Ishikawa (cell line): Measurements from ENCODE around the gene SLC25A44.

Source experiments
- CEBPB ChIP-seq: IDR thresholded peaks from 2 replicates; pipeline ENCODE4 v1.6.1; 2012
- CREB1 ChIP-seq: IDR thresholded peaks from 2 replicates; pipeline ENCODE4 v1.6.1; 2012; ENCODE audit warnings: low read depth
- EGR1 ChIP-seq: IDR thresholded peaks from 2 replicates; pipeline ENCODE4 v1.6.1; 2012
- EP300 ChIP-seq: IDR thresholded peaks from 2 replicates; pipeline ENCODE4 v1.6.1; 2012; ENCODE audit warnings: borderline replicate concordance
- FOXM1 ChIP-seq: IDR thresholded peaks from 2 replicates; pipeline ENCODE4 v1.6.1; 2012; ENCODE audit warnings: low read depth, borderline replicate concordance
- NFIC ChIP-seq: IDR thresholded peaks from 2 replicates; pipeline ENCODE4 v1.6.1; 2012
- RAD21 ChIP-seq: IDR thresholded peaks from 2 replicates; pipeline ENCODE4 v1.6.1; 2012; ENCODE audit warnings: low read depth
- TAF1 ChIP-seq: IDR thresholded peaks from 2 replicates; pipeline ENCODE4 v1.6.1; 2012; ENCODE audit warnings: low read depth, mild to moderate bottlenecking
- TCF12 ChIP-seq: IDR thresholded peaks from 2 replicates; pipeline ENCODE4 v1.6.1; 2012; ENCODE audit warnings: low read depth
- TEAD4 ChIP-seq: IDR thresholded peaks from 2 replicates; pipeline ENCODE4 v1.6.1; 2012
- YY1 ChIP-seq: IDR thresholded peaks from 2 replicates; pipeline ENCODE4 v1.6.1; 2012; ENCODE audit warnings: low read depth
- ZBTB7A ChIP-seq: IDR thresholded peaks from 2 replicates; pipeline ENCODE4 v1.6.1; 2012; ENCODE audit warnings: low read depth
- TF ChIP-seq, protein P1 (sequence below): IDR thresholded peaks from 2 replicates; pipeline ENCODE4 v1.6.1; 2012
- TF ChIP-seq, protein P2 (sequence below): IDR thresholded peaks from 2 replicates; pipeline ENCODE4 v1.6.1; 2012
- TF ChIP-seq, protein P3 (sequence below): IDR thresholded peaks from 2 replicates; pipeline ENCODE4 v1.6.1; 2012; ENCODE audit warnings: low read depth, mild to moderate bottlenecking

The SLC25A44 gene

DNA sequence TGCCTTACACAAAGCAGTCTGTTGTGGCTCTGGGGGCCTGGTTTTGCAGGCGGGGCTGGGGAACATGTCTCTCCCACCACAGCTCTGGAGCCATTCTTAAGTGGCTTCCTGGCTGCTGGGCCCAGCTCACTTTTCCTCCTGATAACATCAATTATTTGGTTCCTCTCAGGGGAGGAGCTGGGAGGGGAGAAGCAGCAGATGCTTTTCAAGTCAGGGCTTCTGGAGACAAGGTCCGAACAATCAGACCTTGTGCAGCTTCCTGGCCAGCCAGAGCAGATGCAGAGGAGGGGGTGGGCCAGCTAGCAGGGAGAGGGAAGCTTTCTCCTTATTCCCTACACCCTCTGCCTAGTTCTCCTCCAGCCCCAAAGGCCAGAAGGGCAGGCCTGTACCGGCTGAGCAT, 57.6 kb downstream of the SLC25A44 start:
- TF ChIP-seq, protein P1, sequence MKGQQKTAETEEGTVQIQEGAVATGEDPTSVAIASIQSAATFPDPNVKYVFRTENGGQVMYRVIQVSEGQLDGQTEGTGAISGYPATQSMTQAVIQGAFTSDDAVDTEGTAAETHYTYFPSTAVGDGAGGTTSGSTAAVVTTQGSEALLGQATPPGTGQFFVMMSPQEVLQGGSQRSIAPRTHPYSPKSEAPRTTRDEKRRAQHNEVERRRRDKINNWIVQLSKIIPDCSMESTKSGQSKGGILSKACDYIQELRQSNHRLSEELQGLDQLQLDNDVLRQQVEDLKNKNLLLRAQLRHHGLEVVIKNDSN: no peak
- TF ChIP-seq, protein P2, sequence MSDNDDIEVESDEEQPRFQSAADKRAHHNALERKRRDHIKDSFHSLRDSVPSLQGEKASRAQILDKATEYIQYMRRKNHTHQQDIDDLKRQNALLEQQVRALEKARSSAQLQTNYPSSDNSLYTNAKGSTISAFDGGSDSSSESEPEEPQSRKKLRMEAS: no peak
- TF ChIP-seq, protein P3, sequence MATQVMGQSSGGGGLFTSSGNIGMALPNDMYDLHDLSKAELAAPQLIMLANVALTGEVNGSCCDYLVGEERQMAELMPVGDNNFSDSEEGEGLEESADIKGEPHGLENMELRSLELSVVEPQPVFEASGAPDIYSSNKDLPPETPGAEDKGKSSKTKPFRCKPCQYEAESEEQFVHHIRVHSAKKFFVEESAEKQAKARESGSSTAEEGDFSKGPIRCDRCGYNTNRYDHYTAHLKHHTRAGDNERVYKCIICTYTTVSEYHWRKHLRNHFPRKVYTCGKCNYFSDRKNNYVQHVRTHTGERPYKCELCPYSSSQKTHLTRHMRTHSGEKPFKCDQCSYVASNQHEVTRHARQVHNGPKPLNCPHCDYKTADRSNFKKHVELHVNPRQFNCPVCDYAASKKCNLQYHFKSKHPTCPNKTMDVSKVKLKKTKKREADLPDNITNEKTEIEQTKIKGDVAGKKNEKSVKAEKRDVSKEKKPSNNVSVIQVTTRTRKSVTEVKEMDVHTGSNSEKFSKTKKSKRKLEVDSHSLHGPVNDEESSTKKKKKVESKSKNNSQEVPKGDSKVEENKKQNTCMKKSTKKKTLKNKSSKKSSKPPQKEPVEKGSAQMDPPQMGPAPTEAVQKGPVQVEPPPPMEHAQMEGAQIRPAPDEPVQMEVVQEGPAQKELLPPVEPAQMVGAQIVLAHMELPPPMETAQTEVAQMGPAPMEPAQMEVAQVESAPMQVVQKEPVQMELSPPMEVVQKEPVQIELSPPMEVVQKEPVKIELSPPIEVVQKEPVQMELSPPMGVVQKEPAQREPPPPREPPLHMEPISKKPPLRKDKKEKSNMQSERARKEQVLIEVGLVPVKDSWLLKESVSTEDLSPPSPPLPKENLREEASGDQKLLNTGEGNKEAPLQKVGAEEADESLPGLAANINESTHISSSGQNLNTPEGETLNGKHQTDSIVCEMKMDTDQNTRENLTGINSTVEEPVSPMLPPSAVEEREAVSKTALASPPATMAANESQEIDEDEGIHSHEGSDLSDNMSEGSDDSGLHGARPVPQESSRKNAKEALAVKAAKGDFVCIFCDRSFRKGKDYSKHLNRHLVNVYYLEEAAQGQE: no peak
- TF ChIP-seq CREB1 (no peak), CEBPB (no peak), EGR1 (no peak), YY1 (no peak), TAF1 (no peak), FOXM1 (no peak), NFIC (no peak), ZBTB7A (no peak), RAD21 (no peak), TEAD4 (no peak), TCF12 (no peak), EP300 (no peak)

DNA sequence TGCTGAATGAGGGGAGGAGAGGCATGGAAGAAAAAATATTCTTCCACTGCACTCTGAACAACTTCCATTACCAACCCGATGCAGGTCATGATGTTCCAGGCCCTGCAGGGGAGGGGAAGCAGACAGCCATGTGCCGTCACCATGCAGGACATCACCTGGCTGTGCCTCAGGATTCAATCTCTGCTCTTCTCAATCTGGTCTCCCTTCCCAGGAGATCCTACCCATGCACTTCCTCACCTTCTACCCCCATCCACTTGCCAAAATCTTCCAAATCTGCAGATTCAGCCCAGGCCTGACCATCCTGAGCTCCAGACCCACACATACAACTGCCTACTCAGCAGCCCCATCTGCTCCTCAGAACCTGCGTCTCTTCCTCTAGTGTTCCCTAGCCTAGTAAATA, 59.7 kb downstream of the SLC25A44 start:
- TF ChIP-seq, protein P2: no peak
- TF ChIP-seq EP300 (no peak), RAD21 (no peak), TEAD4 (no peak), ZBTB7A (no peak), TAF1 (no peak), TCF12 (no peak), CREB1 (no peak)

DNA sequence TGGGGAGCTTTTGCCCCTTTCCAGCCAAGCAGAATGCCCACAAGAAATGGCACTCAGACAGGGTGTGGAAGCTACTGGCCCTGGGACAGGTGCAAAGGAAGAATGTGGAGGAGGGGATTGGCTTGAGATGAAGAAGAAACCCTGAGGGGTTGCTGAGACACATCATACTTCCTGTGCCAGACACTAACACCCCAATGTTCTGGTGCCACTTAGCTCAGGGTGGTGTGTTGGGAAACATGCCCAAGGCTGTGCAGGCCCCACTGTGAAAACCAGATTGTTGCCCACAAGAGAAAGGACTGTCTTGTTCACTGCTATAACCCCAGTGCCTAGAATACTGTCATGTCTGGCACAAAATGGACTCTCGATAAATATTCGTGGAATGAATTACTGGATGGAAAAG, 63.8 kb downstream of the SLC25A44 start:
- TF ChIP-seq, protein P2: no peak
- TF ChIP-seq NFIC (no peak), RAD21 (no peak), CEBPB (no peak), TEAD4 (no peak), YY1 (no peak), CREB1 (no peak), FOXM1 (no peak), ZBTB7A (no peak)
- TF ChIP-seq, protein P1: no peak

DNA sequence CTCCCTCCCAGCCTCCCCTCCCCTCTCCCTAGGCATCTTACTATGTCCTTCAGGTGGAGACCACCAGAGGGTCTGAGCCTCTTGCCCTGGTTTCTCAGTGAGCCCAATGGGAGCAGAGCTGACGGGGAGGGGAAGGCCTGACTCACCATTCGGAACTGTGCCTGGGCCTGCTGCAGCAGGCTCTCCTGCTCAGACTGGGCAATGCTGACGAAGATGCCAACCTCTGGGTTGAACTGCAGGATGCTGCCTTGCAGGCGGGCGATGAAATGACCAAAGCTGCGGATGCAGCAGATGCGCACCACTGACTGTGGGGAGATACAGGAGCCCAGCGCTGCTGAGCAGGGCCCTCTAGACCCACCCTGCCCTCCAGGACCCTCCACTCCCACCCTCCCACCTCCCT, 65.0 kb downstream of the SLC25A44 start:
- no peak for TF ChIP-seq EGR1
- no peak for TF ChIP-seq RAD21
- TF ChIP-seq FOXM1: no peak
- TF ChIP-seq YY1: no peak
- TF ChIP-seq TAF1: no peak
- no peak for TF ChIP-seq CEBPB
- TF ChIP-seq TCF12: no peak
- TF ChIP-seq EP300: no peak
- no peak for TF ChIP-seq NFIC

DNA sequence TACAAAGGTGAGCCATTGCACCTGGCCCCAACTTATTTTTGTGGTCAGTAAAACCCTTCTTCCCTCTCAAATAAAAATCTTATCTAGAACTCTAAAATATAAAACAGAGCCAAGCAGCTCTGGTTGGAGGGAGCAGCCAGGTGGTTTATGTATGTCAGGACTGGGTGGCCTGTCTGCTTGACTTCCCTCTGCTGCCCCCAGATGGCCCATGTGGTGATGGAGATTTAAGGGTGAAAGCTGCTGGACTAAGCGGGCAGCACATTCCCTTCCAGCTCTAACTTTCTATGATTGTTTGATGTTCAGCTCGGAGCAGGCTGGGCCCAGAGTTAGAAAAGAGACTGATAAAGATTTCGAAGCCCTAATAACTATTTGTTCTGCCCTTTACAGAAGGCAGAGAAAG, 65.9 kb downstream of the SLC25A44 start:
- TF ChIP-seq, protein P3: no peak
- TF ChIP-seq, protein P2: no peak
- no peak for TF ChIP-seq ZBTB7A

DNA sequence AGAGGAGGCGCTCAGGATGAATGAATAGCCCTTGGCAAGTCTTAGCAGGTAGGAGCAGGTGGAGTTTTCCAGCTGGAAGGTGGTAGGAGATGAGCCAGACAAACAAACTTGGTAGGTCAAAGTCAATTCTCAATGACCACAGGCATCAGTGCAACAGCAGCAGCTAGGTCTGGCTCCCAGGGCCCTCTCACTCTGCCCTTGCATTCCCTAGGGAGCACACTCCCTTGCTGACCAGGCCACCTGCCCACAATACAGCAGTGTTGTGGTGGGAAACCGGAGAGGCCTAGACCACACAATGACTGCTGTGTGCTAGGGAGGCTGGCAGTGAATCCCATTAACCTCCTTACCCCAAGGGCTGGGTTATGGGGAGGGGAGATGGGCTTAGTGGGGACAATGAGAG, 67.0 kb downstream of the SLC25A44 start:
- TF ChIP-seq EGR1 (no peak), FOXM1 (no peak), TCF12 (no peak), TEAD4 (no peak), ZBTB7A (no peak), CREB1 (no peak), NFIC (no peak), YY1 (no peak), TAF1 (no peak), EP300 (no peak), RAD21 (no peak), CEBPB (no peak)
- TF ChIP-seq, protein P2: no peak
- TF ChIP-seq, protein P1: no peak
- TF ChIP-seq, protein P3: no peak
